Measurements from ENCODE around the gene PRKAR1B.

DNA sequence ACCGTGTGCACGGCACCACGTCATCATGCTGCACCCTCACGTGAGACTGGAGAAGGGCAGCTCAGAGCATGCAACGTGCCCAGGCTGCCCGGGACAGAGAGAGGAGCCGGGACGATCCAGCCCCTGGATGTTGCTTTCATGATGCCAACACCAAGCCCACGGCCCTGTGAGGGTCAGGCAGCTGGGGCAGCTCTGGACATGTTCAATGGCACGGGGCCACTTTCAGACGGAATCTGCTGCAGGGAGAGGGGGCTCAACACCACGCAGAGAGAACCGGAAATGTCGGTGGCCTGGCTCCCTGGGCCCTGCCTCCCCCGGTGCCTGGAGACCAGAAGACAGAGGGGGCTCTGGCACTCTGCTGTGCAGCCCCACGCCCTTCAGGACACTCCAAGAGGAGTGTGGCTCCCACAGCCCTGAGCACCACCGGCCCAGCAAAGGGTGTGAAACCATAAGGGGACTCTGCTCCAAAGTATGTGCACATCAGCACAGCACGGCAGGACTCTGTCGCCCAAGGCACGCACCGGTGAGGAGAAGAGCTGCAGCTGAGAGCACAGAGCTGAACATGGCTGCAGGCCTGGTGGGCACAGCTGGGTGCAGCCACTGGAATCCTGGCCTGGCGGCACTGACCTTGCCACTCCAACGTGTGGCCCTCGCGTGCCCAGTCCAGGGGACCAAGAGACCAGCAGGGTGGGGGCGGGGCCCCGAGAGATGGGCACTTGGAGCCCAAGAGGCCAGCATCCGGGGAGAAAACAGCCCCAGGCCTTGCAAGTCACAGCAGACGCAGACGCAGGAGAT, 137.1 kb downstream of the PRKAR1B start:
- TF ChIP-seq, protein P1, sequence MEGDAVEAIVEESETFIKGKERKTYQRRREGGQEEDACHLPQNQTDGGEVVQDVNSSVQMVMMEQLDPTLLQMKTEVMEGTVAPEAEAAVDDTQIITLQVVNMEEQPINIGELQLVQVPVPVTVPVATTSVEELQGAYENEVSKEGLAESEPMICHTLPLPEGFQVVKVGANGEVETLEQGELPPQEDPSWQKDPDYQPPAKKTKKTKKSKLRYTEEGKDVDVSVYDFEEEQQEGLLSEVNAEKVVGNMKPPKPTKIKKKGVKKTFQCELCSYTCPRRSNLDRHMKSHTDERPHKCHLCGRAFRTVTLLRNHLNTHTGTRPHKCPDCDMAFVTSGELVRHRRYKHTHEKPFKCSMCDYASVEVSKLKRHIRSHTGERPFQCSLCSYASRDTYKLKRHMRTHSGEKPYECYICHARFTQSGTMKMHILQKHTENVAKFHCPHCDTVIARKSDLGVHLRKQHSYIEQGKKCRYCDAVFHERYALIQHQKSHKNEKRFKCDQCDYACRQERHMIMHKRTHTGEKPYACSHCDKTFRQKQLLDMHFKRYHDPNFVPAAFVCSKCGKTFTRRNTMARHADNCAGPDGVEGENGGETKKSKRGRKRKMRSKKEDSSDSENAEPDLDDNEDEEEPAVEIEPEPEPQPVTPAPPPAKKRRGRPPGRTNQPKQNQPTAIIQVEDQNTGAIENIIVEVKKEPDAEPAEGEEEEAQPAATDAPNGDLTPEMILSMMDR (IDR thresholded peaks at IDR 0.05) = no peak
- TF ChIP-seq NFIC (IDR thresholded peaks at IDR 0.05; ENCODE audit: borderline replicate concordance) (no peak), FOXM1 (IDR thresholded peaks at IDR 0.05; ENCODE audit: low read depth) (no peak)
- TF ChIP-seq, protein P2, sequence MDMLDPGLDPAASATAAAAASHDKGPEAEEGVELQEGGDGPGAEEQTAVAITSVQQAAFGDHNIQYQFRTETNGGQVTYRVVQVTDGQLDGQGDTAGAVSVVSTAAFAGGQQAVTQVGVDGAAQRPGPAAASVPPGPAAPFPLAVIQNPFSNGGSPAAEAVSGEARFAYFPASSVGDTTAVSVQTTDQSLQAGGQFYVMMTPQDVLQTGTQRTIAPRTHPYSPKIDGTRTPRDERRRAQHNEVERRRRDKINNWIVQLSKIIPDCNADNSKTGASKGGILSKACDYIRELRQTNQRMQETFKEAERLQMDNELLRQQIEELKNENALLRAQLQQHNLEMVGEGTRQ (IDR thresholded peaks at IDR 0.05; ENCODE audit: borderline replicate concordance, low read depth, low read length) = no peak
- TF ChIP-seq, protein P3, sequence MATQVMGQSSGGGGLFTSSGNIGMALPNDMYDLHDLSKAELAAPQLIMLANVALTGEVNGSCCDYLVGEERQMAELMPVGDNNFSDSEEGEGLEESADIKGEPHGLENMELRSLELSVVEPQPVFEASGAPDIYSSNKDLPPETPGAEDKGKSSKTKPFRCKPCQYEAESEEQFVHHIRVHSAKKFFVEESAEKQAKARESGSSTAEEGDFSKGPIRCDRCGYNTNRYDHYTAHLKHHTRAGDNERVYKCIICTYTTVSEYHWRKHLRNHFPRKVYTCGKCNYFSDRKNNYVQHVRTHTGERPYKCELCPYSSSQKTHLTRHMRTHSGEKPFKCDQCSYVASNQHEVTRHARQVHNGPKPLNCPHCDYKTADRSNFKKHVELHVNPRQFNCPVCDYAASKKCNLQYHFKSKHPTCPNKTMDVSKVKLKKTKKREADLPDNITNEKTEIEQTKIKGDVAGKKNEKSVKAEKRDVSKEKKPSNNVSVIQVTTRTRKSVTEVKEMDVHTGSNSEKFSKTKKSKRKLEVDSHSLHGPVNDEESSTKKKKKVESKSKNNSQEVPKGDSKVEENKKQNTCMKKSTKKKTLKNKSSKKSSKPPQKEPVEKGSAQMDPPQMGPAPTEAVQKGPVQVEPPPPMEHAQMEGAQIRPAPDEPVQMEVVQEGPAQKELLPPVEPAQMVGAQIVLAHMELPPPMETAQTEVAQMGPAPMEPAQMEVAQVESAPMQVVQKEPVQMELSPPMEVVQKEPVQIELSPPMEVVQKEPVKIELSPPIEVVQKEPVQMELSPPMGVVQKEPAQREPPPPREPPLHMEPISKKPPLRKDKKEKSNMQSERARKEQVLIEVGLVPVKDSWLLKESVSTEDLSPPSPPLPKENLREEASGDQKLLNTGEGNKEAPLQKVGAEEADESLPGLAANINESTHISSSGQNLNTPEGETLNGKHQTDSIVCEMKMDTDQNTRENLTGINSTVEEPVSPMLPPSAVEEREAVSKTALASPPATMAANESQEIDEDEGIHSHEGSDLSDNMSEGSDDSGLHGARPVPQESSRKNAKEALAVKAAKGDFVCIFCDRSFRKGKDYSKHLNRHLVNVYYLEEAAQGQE (IDR thresholded peaks at IDR 0.05; ENCODE audit: low read depth, low read length) = no peak
